Inflammatory macrophage (primary cell): ENCODE measurements around the gene ZBTB25.
A peak's percentile ranks its signal among the peaks of the same experiment; 100 is the strongest.

Experiments
- DNase-seq, 2 donors: peaks; one replicate each; pipeline ENCODE4 v3.0.0-alpha.2; 2020 to 2022
- total RNA-seq, 18 experiments: gene quantifications; one replicate each; lab custom pipeline; 2026; ENCODE audit warnings: mixed read lengths in 6 of 18, inconsistent platforms in 2 of 18; lab: John Stamatoyannopoulos, UW

Gene ZBTB25, protein sequence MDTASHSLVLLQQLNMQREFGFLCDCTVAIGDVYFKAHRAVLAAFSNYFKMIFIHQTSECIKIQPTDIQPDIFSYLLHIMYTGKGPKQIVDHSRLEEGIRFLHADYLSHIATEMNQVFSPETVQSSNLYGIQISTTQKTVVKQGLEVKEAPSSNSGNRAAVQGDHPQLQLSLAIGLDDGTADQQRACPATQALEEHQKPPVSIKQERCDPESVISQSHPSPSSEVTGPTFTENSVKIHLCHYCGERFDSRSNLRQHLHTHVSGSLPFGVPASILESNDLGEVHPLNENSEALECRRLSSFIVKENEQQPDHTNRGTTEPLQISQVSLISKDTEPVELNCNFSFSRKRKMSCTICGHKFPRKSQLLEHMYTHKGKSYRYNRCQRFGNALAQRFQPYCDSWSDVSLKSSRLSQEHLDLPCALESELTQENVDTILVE
- 3.9 to 31.1 (median 15.6) reads per million in 18 experiments for total RNA-seq

DNA sequence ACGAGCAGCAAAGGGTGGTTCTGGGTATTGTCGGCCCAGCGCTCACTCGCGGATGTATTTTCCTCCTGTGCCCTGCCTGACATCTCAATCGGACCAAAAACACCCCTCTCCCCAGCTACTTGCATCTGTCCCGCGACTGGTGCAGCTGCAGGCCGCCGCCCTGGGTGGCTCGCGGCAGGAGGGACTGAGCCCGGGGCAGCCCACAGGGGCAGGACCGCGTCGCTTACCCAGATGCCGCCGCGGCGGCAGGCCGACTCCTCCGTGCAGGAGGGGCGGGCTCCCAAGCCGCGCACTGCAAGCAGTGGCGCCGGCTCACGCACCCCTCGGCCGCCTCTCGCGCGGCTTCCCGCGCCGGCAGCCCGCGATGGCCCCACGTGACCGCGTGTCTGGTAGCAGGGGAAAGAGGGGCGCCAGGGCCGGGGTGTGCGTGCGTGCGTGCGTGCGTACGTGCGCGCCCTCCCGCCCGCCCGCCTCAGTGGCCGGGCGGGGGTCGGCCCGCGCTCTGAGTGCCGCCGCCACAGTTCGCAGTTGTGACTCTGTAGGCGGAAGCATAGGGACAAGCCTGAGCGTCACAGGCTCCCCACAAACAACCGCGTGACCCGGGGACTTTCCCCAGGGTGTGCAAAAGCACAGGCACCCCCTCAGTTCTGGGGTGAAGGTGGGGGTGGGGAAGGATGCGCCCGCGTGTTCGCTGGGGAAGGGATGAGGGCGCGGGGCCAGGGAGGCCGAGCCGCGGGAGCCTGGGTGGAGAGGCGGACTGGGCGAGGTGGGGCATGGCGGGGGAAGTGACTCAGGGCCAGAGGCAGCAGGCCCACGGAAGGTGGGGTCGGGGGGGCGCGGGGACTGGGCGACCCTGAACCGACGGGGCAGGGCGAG is at the start of gene ZBTB25:
TSS of gene ZBTB25 (minus strand) at position 405 of the 876 bp plus-strand sequence. CDS start 13,305 bp downstream, outside the sequence.
- peak; percentile 94 to 98 for DNase-seq

DNA sequence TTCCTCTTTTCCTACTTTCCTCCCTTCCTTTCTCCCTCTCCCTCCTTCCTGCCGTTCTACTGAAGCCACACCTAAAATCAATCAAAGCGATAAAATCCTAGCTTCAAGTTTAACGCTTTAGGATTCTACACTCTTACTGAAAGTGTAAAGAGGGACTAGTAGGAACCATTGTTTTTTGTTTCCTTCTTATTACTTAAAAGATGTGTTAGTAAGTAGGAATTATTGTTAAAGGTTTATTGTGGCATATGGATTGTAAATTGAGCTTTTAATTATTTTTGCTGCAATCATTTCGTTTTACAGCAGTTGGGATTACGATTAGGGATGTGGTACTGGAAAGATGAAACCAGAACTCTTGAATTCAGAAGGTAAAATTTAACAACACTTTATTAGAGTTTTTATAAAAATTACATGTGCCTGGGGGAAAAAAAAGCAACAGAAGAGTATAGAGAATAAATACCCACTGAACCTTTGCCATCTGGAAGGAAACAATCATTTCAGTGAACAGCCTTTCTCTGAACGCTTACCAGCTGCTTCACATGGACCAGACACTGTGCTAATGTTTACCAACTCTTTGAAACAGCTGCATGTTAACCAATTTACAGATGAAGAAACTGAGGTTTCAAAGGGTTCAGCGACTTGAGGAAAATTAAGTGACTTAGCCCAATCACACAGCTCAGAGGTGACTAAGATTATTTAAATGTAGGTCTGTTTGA is 47.1 kb upstream of the ZBTB25 start:
- no peak for DNase-seq

DNA sequence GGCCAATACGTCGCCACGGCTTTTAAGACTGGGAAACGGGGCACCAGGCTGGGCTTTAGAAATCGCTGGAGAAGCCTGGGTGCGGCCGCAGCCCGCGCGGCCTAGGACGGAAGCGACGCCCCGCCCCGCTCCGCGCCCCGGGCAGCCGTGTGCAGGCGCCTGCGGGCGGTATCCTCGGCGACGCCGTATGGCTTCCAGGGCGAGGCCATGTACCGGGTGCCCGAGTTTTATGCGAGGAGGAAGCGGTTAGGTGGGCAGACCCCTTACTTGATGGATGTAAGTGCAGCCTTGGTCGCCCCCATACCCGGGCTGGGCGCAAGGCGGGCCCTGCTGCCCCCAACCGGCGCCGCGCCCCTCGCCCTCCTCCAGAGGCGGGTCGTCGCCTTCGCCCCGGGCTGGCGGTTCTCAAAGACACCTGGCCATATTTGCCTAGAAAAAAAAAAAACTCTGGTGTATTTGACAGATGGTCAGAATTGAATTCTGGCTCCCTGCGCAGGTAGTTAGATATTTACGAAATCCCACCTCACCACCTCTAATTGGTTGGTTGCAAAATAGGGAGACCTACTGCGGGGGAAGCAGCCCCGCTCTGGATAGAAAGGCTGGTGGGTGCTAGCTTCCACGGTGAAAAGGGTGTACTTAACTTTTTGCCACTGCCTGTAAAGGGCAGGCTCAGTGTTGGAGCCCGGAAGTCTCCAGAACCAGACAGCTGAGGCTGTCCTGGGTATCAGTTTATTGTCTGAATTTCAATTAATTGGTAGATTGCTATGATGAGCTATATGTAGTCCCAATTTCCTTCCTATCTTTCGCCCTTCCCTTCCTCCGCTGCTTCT is 46.4 kb upstream of the ZBTB25 start, which contains the start of gene PPP1R36:
TSS of gene PPP1R36 (plus strand) at position 171 of the 830 bp plus-strand sequence. CDS start at position 208, 37 bp downstream.
- peak; percentile 29 to 30 for DNase-seq

DNA sequence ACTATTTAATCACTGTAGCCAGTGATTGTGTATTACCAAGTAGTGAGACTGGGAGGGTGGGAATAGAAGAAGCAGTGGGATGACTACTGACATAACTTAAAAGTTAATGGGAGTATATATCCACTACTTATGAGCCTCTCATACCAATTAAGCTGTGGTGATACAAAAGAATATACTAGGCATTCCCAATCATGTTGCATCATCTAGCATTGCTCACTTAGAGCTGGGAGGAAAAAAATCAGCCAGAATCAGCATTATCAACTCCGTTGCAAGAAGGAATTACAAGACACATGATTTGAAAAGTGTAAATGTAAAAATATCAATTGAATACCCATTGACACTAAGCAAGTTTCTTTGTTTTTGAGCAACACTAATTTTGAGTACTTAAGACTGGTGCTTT is 45.4 kb upstream of the ZBTB25 start:
- DNase-seq, result no peak

DNA sequence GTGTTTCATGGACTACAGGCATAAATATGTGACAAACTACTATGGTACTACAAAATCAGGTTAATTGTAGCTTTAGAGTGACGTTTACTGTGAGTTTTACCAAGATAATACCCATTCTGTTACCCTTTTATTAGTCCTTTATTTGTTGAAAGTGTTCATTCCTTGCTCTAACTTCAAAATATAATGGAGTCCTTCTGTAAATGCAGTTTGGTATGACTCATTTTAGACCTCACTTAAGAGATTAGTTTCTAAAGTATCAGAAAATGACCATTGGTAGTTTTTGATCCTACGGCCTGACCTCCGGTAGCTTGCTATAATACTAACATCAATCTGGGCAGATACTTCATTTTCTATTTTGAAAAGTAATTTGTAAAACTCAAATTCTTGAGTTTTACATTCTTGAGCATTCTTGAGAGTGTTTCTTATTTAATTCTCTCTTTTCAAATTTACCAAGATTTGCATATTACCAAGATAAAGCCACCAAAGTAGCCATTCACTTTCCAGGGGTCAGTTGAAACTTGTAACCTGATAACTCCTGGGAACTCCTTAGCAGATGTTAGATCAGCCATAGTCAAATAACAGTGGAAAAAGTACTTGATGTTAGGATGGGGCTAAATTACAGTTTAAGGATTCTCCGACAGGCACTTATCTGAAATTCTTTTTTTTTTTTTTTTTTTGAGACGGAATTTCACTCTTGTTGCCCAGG is 41.1 kb upstream of the ZBTB25 start:
- no peak for DNase-seq

DNA sequence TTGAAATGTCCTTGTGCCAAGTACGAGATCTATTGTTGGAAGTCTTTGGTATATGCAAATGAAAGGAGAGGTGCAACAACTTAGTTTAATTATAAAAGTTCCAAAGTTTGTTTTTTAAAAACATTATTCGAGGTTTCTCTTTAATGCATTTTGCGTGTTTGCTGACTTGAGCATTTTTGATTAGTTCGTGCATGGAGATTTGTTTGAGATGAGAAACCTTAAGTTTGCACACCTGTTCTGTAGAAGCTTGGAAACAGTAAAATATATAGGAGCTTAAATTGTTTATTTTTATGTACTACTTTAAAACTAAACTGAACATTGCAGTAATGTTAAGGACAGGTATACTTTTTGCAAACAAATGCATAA is 39.2 kb upstream of the ZBTB25 start:
- no peak for DNase-seq

DNA sequence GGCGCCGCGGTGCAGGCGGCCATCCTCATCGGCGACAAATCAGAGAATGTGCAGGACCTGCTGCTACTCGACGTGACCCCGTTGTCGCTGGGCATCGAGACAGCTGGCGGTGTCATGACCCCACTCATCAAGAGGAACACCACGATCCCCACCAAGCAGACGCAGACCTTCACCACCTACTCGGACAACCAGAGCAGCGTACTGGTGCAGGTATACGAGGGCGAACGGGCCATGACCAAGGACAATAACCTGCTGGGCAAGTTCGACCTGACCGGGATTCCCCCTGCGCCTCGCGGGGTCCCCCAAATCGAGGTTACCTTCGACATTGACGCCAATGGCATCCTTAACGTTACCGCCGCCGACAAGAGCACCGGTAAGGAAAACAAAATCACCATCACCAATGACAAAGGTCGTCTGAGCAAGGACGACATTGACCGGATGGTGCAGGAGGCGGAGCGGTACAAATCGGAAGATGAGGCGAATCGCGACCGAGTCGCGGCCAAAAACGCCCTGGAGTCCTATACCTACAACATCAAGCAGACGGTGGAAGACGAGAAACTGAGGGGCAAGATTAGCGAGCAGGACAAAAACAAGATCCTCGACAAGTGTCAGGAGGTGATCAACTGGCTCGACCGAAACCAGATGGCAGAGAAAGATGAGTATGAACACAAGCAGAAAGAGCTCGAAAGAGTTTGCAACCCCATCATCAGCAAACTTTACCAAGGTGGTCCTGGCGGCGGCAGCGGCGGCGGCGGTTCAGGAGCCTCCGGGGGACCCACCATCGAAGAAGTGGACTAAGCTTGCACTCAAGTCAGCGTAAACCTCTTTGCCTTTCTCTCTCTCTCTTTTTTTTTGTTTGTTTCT is 38.6 kb upstream of the ZBTB25 start:
- no peak for DNase-seq

DNA sequence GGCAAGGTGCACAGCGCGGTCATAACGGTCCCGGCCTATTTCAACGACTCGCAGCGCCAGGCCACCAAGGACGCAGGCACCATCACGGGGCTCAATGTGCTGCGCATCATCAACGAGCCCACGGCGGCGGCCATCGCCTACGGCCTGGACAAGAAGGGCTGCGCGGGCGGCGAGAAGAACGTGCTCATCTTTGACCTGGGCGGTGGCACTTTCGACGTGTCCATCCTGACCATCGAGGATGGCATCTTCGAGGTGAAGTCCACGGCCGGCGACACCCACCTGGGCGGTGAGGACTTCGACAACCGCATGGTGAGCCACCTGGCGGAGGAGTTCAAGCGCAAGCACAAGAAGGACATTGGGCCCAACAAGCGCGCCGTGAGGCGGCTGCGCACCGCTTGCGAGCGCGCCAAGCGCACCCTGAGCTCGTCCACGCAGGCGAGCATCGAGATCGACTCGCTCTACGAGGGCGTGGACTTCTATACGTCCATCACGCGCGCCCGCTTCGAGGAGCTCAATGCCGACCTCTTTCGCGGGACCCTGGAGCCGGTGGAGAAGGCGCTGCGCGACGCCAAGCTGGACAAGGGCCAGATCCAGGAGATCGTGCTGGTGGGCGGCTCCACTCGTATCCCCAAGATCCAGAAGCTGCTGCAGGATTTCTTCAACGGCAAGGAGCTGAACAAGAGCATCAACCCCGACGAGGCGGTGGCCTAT is 37.8 kb upstream of the ZBTB25 start:
- no peak for DNase-seq

DNA sequence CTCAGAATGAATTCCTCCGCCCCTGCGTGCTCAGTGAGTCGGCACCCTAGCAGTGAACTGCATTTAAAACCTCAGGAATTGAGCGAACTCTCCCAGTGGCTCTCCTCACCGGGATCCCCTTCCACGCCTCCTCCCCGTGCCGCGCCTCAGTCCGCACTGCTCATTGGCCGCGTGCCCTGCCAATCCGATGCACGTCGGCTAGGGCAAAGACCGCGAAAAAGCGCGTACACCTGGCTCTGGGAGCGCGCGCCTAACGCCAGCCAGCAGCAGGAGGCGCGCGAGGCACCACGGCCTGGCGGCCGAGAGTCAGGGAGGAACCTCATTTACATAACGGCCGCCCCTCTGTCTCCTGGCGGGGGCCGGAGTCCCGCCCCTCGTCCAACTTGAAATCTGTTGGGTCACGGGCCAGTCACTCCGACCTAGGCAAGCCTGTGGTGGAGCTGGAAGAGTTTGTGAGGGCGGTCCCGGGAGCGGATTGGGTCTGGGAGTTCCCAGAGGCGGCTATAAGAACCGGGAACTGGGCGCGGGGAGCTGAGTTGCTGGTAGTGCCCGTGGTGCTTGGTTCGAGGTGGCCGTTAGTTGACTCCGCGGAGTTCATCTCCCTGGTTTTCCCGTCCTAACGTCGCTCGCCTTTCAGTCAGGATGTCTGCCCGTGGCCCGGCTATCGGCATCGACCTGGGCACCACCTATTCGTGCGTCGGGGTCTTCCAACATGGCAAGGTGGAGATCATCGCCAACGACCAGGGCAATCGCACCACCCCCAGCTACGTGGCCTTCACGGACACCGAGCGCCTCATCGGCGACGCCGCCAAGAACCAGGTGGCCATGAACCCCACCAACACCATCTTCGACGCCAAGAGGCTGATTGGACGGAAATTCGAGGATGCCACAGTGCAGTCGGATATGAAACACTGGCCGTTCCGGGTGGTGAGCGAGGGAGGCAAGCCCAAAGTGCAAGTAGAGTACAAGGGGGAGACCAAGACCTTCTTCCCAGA is 36.9 kb upstream of the ZBTB25 start, which contains the start of gene HSPA2:
TSS of gene HSPA2 (plus strand) at position 534 of the 995 bp plus-strand sequence. CDS start at position 643, 109 bp downstream.
- DNase-seq, result peak; percentile 99

DNA sequence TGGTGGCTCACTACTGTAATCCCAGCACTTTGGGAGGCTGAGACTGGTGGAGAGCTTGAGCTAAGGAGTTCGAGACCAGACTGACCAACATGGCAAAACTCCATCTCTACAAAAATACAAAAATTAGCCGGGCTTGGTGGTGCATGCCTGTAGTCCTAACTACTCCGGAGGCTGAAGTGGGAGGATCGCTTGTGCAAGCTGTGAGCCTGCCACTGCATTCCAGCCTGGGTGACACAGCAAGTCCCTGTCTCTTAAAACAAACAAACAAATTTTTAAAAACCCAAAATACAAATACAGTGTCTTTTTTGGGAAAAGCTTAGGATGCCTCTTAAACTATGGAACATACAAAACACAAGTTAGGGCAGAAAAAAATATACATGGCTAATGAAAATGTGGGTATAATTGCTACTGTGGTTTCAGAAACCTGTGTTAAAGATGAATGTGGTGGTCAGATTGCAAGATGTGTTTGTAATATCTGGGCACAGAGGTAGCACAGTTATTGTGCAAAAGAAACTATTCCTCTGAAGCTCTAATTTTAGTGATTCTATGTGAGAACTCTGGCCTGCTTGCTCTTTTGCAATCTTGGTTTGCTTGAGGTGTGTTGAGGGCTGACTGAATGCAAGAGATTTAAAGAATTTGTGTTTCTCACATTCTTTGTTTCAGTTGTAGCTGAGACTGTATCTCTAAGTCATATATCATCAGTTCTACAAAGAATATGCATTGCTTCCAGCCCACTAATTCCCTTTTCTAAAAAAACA is 33.0 kb upstream of the ZBTB25 start:
- DNase-seq, result no peak

DNA sequence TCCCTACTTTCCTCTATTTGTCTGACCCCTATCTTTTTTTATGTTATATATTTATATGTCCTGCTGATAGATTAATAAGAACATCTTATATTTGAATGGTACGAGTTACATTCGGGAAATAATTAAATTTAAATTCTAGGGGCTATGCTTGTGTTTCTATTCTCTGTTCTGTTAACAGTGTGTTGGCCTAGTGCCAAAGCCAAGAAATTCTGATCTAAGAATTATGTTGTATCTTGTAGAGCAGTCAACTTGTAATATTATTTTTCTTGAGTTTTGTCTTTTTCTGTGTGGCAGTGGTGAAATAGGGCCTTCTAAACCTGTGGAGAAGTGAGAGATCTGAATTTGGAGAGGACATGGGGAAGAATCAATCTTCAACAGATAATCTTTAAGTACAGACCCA is 27.9 kb upstream of the ZBTB25 start:
- no peak for DNase-seq

DNA sequence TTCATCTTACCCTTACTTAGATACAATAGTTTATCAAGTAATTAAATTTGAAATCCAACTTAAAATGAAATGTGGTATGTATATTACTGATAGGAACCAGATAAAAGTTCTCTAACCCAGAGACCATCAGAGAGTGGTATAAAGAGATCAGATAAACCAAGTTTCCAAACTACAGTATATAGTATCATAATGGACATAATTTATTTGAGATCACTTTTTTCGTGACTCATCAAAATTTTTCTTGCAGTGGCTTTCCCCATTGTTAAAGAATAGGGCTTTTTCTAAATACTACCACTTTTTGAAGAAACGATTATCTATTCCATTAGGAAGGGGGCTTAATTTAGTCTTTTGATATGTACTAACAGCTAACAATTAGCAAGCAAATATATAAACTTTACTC is 21.7 kb upstream of the ZBTB25 start:
- DNase-seq, result no peak

DNA sequence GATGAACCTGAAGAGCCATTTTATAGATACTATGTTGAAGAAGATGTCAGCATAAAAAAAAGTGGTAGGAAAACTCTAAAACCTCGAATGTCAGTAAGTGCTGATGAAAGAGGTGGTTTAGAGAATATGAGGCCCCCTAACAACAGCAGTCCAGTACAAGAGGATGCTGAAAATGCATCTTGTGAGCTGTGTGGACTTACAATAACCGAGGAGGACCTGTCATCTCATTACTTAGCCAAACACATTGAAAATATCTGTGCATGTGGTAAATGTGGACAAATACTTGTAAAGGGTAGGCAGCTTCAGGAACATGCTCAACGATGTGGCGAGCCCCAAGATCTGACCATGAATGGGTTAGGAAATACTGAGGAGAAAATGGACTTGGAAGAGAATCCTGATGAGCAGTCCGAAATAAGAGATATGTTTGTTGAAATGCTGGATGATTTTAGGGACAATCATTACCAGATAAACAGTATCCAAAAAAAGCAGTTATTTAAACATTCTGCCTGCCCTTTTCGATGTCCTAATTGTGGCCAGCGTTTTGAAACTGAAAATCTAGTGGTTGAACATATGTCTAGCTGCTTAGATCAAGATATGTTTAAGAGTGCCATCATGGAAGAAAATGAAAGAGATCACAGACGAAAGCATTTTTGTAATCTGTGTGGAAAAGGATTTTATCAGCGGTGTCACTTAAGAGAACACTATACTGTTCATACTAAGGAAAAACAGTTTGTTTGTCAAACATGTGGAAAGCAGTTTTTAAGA is 19.1 kb upstream of the ZBTB25 start:
- no peak for DNase-seq

DNA sequence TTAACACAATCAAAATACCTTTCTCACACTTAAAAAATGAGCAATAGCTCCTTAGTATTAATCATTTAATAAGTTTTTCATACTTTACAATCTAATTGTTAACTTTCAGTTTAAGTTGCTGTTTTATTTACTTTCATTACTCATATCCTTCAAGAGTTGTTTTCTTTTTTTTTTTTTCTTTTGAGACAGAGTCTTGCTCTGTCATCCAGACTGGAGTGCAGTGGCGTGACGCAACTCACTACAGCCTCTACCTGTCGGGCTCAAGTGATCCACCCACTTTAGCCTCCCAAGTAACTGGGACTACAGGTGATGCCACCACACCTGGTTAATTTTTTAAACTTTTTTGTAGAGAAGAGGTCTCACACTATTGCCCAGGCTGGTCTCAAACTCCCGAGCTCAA is 17.1 kb upstream of the ZBTB25 start:
- no peak for DNase-seq

DNA sequence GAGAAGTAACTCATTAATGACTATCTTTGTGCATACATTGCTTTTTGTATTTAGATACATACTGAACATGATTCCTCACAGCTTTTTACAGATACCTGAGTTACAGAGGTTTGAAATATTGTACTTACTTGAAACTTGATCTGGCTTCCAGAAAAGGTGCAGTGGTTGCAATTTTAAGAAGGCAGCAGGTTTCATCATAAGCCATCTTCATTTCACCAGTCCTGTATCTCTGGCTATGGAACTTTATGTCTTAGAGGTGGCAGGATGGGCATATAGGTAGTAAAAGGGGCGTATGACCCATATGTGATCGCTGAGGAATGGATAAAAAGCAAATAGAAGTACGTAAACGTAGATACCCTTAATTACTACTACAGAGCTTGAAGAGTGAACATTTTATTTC is 14.6 kb upstream of the ZBTB25 start:
- no peak for DNase-seq

DNA sequence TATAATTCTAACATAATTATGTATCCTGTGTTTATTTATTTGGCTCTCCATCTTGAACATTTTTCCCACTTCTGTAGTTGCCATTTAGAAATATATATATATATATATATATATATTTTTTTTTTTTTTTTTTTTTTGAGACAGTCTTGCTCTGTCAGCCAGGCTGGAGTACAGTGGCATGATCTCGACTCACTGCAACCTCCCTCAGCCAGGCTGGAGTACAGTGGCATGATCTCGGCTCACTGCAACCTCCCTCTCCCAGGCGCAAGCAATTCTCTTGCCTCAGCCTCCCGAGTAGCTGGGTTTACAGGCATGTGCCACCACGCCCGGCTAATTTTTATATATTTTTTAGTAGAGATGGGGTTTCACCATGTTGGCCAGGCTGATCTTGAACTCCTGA is 14.0 kb upstream of the ZBTB25 start:
- peak in 1 of 2 donors; percentile 37 for DNase-seq
